ENCODE measurements around the gene DCBLD1. TPM values are rescaled to one million over a fixed set of nuclear protein-coding genes. Genes with fewer than 3 reads are reported as not detected.

Gene DCBLD1
- total and polyA plus RNA-seq, 2 of the 13 experiments (the other 11 are each of a cell fraction or from before 2014, with no cell fraction given) = 23.2 to 41.5 TPM

DNA sequence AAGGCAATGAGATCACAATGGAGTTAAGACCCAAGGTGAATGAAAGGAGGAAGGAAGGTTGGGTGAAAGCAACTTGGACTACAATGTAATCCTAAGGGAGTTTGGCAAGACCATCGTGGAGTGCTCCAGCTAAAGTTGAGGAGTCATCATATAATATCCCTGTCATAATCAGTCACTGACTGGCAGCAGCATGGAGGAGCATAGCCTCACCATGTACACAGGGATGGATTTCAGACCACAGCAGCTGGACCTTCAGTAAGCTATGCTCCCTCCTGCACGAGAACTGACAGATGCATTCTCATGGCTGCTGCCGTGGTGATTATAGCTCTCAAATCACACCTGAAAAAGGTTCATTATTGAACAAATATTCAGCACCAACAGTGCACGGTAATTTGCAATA, 76.8 kb downstream of the DCBLD1 start:
- H3K4me2 ChIP-seq (ENCODE audit: low read depth, low read length) = no peak overlapping the region
- H3K4me3 ChIP-seq (replicated peaks in 1 of 3; ENCODE audit: insufficient read depth in 1 of 3, low read depth in 2 of 3, low read length in 3 of 3) = no peak overlapping the region
- BruUV-seq (replicated peaks) = no TSS peak
- H4K20me1 ChIP-seq (ENCODE audit: insufficient read depth, low read length) = no peaks in the 10 kb centered on the region
- ChIA-PET POLR2A (interaction anchor here (1.5 to 2.9 kb wide), 3 partner anchors 43 to 81 kb away, joined by 4 to 11 read pairs (median 4); partner anchors contain the start of gene GOPC), CTCF (ENCODE audit: low intra/inter-chr PET ratio, low total read pairs) (interaction anchor here (4.6 kb wide), 1 partner anchor 109 kb away, joined by 59 read pairs; no protein-coding TSS in a partner anchor)
- intact Hi-C loops (cut with micrococcal nuclease; ENCODE audit: unreplicated experiment) = no loop called here
- DNase-seq (ENCODE audit: low spot score) (no peak), ATAC-seq (peak; percentile 44; the same call in 2 of the 3 replicates), FAIRE-seq (no peak)
- no peak overlapping the region for H2AFZ ChIP-seq (ENCODE audit: low read length)
- 89% methylated on average over 4 of the region's 4 CpGs for WGBS (ENCODE audit: low lambda C conversion rate)
- H3K27me3 ChIP-seq (ENCODE audit: control insufficient read depth in 1 of 2, insufficient read depth in 2 of 2, low read length in 2 of 2) = no peaks in the 10 kb centered on the region
- H3K9ac ChIP-seq (ENCODE audit: insufficient read depth, low read depth, low read length) = no peak overlapping the region
- H3K9me3 ChIP-seq (ENCODE audit: low read length) = no peaks in the 10 kb centered on the region
- H3K79me2 ChIP-seq (ENCODE audit: insufficient read depth, low read length) = no peaks in the 10 kb centered on the region
- peaks cover 9 to 15% of the 10 kb centered on the region in 2 experiments; a peak in 4 of 5 replicates for H3K36me3 ChIP-seq (replicated peaks in 1 of 2; ENCODE audit: control insufficient read depth in 1 of 2, insufficient read depth in 2 of 2, low read length in 2 of 2)
- peaks cover 6% of the 10 kb centered on the region; the same call in 1 of the 2 replicates for H3K4me1 ChIP-seq (ENCODE audit: insufficient read depth, low read length)
- no peak overlapping the region for H3K27ac ChIP-seq (ENCODE audit: extremely low read length, insufficient read depth, low read length)
- TF ChIP-seq, protein P1, sequence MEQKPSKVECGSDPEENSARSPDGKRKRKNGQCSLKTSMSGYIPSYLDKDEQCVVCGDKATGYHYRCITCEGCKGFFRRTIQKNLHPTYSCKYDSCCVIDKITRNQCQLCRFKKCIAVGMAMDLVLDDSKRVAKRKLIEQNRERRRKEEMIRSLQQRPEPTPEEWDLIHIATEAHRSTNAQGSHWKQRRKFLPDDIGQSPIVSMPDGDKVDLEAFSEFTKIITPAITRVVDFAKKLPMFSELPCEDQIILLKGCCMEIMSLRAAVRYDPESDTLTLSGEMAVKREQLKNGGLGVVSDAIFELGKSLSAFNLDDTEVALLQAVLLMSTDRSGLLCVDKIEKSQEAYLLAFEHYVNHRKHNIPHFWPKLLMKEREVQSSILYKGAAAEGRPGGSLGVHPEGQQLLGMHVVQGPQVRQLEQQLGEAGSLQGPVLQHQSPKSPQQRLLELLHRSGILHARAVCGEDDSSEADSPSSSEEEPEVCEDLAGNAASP (CRISPR knock-in tag; IDR thresholded peaks at IDR 0.05; ENCODE audit: borderline replicate concordance) = no peak
- TF ChIP-seq KMT2A (CRISPR knock-in tag; IDR thresholded peaks at IDR 0.05) (no peak), CBX1 (IDR thresholded peaks at IDR 0.05; ENCODE audit: low read depth) (no peak), THYN1 (CRISPR knock-in tag; IDR thresholded peaks at IDR 0.05; ENCODE audit: borderline replicate concordance, low read depth) (no peak), MIXL1 (CRISPR knock-in tag; IDR thresholded peaks at IDR 0.05) (no peak), SNRNP70 (IDR thresholded peaks at IDR 0.05; ENCODE audit: low read depth, low read length) (no peak), MLLT10 (CRISPR knock-in tag; IDR thresholded peaks at IDR 0.05) (no peak), ZBTB20 (CRISPR knock-in tag; IDR thresholded peaks at IDR 0.05; ENCODE audit: borderline replicate concordance, low read depth) (no peak), PHF21A (CRISPR knock-in tag; IDR thresholded peaks at IDR 0.05) (no peak), PAWR (CRISPR knock-in tag; IDR thresholded peaks at IDR 0.05; ENCODE audit: borderline replicate concordance) (no peak), KDM5B (CRISPR knock-in tag; IDR thresholded peaks at IDR 0.05; ENCODE audit: borderline replicate concordance) (no peak), ZFP62 (CRISPR knock-in tag; IDR thresholded peaks at IDR 0.05) (no peak), ZNF441 (CRISPR knock-in tag; IDR thresholded peaks at IDR 0.05; ENCODE audit: borderline replicate concordance) (no peak), SMAD3 (CRISPR knock-in tag; IDR thresholded peaks at IDR 0.05) (no peak), ZSCAN22 (CRISPR knock-in tag; IDR thresholded peaks at IDR 0.05) (no peak), HMG20A (CRISPR knock-in tag; IDR thresholded peaks at IDR 0.05; ENCODE audit: borderline replicate concordance) (no peak)
- TF ChIP-seq, protein P2, sequence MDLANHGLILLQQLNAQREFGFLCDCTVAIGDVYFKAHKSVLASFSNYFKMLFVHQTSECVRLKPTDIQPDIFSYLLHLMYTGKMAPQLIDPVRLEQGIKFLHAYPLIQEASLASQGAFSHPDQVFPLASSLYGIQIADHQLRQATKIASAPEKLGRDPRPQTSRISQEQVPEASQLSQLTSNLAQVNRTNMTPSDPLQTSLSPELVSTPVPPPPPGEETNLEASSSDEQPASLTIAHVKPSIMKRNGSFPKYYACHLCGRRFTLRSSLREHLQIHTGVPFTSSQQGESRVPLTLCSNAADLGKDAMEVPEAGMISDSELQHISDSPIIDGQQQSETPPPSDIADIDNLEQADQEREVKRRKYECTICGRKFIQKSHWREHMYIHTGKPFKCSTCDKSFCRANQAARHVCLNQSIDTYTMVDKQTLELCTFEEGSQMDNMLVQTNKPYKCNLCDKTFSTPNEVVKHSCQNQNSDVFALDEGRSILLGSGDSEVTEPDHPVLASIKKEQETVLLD (CRISPR knock-in tag; IDR thresholded peaks at IDR 0.05; ENCODE audit: low read depth) = no peak
- in situ Hi-C loops (cut with HindIII; ENCODE audit: extremely low pct_ligation_motif_present, low pct_unique_long_range_greater_than_20kb) = loop anchor here (5.0 kb wide), 1 partner anchor 107 kb away; no protein-coding TSS in a partner anchor
